Activated naive CD4-positive, alpha-beta T cell treated with anti-CD3 and anti-CD28 coated beads for 36 hours (primary cell): ENCODE results near the gene TRPM1. TPM values are rescaled to one million over a fixed set of nuclear protein-coding genes. Genes with fewer than 3 reads are reported as not detected.
A peak's percentile ranks its signal among the peaks of the same experiment; 100 is the strongest.
"Not testable (repeated sequence)": the region's sequence is repeated elsewhere in the genome, so short reads cannot be mapped to it uniquely, and the experiment has no call there.

Source experiments
- CTCF ChIA-PET: fragments of 350-600 bp; sonication (Branson Sonifier 250); formaldehyde crosslinking; loops from one replicate; lab custom pipeline; 2021; ENCODE audit warnings: antibody characterized with exemption; lab: Charles Lee
- DNase-seq: peaks from one replicate; pipeline ENCODE4 v3.0.0-alpha.2; 2020
- H3K27ac Mint-ChIP-seq: one replicate; pipeline ENCODE4 v1.8.0; 2021; ENCODE audit warnings: mild to moderate bottlenecking, mixed read lengths
- H3K27me3 Mint-ChIP-seq: one replicate; pipeline ENCODE4 v1.8.0; 2021; ENCODE audit warnings: low read depth, mixed read lengths
- H3K36me3 Mint-ChIP-seq: one replicate; pipeline ENCODE4 v1.8.0; 2021; ENCODE audit warnings: low read depth, mixed read lengths
- H3K4me1 Mint-ChIP-seq: one replicate; pipeline ENCODE4 v1.8.0; 2021; ENCODE audit warnings: low read depth, mixed read lengths
- H3K4me3 Mint-ChIP-seq: one replicate; pipeline ENCODE4 v1.8.0; 2021; ENCODE audit warnings: mild to moderate bottlenecking, moderate library complexity, mixed read lengths
- H3K9me3 Mint-ChIP-seq: one replicate; pipeline ENCODE4 v1.8.0; 2021; ENCODE audit warnings: mixed read lengths
- intact Hi-C: fragments of 100-400 bp; cut with micrococcal nuclease; formaldehyde crosslinking; loops from one replicate; pipeline ENCODE4 v1.15.1; 2023
- total RNA-seq, 2 experiments: library from RNA; stranded (reverse); gene quantifications; one replicate each; pipeline ENCODE4 v1.2.3, GENCODE V29; 2021

Gene TRPM1
- total RNA-seq, 2 experiments from 2014 or later: not detected

DNA sequence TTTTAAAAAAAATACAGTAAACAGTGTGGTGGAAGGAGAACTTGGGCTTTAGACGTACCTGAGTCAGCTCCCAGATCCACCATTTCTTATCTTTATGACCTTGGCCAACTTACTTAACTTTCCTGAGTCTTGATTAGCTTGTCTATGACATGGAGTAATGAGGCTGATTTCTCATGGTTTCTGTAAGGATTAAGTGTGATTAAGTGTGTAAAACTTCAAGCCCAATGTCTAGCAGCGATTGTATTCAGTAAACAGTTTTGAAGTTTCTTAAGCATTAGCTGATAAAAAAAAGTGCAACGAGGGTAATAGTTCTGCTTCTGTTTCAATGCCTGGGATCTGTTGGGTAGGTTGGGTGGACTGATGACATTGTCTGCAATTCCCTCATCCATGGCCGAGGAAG lies 10.8 kb downstream of the TRPM1 start:
- H3K4me1 Mint-ChIP-seq: no peaks in the 10 kb centered on the region
- H3K27me3 Mint-ChIP-seq: no peaks in the 10 kb centered on the region
- CTCF ChIA-PET: interaction anchor here (0.6 kb wide), 2 partner anchors 20 to 37 kb away, joined by 3 read pairs; no protein-coding TSS in a partner anchor
- H3K36me3 Mint-ChIP-seq: no peaks in the 10 kb centered on the region
- no peaks in the 10 kb centered on the region for H3K9me3 Mint-ChIP-seq
- no peak overlapping the region for H3K27ac Mint-ChIP-seq
- intact Hi-C loops: no loop called here
- no peak for DNase-seq
- H3K4me3 Mint-ChIP-seq: no peak overlapping the region

DNA sequence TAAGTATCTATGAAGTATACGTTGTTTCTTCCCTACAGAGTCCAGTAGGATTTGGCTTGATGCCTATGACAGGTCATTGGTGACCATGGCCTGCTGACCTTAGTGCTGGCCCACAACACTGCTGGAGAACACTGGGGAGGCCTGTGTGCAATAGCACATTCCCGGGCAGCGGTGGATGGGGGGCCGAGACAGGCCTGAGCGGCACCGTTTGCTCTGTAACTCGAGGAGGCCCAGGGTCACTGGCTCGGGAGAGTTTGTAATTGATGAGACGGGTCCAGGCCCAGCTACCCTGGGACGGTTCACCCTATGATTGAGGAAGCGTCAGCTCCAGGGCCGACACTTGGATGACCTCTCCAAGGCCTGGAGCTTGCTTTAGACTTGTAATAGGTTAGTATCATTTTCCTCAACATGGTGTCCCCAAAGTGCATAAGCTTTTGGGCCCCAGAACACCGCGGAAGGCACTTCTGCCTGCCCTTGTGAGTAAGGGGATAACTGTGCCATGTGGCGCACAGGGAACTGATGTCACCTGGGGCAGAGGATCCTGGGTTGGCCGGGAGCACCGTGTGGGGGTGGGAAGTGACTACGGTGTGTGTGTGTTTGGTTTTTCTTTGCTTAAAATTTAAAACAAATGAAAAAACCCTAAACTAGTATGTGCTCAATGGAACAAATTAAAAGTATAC lies 12.0 kb downstream of the TRPM1 start:
- CTCF ChIA-PET: no interaction called here
- intact Hi-C loops: no loop called here
- H3K27me3 Mint-ChIP-seq: no peaks in the 10 kb centered on the region
- no peak overlapping the region for H3K27ac Mint-ChIP-seq
- no peak overlapping the region for H3K4me3 Mint-ChIP-seq
- H3K9me3 Mint-ChIP-seq: no peaks in the 10 kb centered on the region
- no peaks in the 10 kb centered on the region for H3K36me3 Mint-ChIP-seq
- no peak for DNase-seq
- H3K4me1 Mint-ChIP-seq: no peaks in the 10 kb centered on the region

DNA sequence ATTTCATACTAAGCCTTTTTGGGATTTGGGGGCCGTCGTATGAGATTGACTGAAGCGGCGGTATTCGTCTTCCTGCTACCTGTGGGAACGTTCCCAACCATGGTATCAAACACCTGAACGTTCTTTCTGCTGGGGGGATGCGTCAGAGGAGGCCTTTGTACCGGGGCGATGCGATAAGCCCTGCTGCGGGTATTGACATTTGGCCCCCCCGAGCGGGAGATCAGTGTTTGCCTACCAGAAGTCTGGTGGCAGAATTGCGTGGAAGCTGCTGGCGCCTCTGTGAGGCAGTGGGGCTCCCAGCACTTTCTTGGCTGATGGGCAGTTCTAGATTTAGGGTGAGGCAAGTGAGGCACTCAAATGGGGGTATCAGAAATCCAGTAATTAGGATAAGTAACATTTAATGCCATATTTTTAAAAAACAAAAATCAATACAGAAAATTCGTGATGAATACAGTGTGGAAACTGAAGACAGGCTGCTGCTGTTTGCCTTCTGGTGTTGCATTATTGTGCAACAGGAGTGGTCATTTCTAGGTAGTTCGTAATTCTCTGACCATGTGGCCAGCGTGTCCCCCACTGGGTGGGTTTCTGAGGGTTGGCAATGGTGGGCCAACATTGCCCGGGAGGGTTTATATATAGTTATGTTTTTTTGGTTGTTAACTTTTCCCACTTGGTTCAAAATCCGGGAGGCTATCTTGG lies 12.7 kb downstream of the TRPM1 start:
- intact Hi-C loops: no loop called here
- H3K36me3 Mint-ChIP-seq: no peaks in the 10 kb centered on the region
- CTCF ChIA-PET: no interaction called here

DNA sequence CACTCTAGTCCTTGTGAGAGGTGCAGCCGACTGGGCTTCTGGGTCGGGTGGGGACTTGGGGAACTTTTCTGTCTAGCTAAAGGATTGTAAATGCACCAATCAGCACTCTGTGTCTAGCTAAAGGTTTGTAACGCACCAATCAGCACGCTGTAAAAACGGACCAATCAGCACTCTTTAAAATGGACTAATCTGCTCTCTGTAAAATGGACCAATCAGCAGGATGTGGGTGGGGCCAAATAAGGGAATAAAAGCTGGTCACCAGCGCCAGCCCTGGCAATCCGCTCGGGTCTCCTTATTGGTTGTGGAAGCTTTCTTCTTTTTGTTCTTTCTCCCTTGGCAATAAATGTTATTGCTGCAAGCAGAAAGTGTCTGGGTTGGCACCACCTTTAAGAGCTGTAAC lies 13.5 kb downstream of the TRPM1 start:
- H3K36me3 Mint-ChIP-seq, H3K4me3 Mint-ChIP-seq, CTCF ChIA-PET, DNase-seq, H3K4me1 Mint-ChIP-seq, H3K27ac Mint-ChIP-seq, H3K9me3 Mint-ChIP-seq, H3K27me3 Mint-ChIP-seq, intact Hi-C loops: not testable (repeated sequence)

More for the DNA sequence above, 12.7 kb downstream of the TRPM1 start:
- Mint-ChIP-seq H3K4me1 (no peaks in the 10 kb centered on the region), H3K27ac (no peak overlapping the region), H3K4me3 (no peak overlapping the region), H3K27me3 (no peaks in the 10 kb centered on the region), H3K9me3 (no peaks in the 10 kb centered on the region)
- DNase-seq: no peak

DNA sequence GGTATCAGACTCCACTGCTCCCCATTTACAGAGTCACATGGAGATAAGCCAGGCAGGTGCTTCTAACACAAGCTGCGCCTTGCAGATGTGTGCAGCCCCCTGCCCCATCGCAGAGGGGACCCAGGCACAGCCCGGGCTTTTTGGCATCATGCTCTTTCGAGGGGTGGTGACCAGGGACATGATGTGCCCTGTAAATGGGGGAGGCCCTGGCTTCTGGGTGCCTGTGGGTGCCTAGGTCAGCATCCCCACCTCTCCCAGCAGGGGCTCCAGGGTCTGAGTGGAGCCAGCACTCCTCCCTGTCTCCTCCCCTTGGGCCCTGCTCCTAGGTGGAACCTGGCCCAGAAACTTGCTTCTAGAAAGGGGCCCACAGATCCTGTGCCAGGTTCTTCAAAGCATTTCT lies 15.2 kb downstream of the TRPM1 start:
- Mint-ChIP-seq H3K9me3 (no peaks in the 10 kb centered on the region), H3K27ac (no peak overlapping the region), H3K36me3 (no peaks in the 10 kb centered on the region), H3K4me3 (no peak overlapping the region), H3K4me1 (no peaks in the 10 kb centered on the region), H3K27me3 (peaks cover 2% of the 10 kb centered on the region)
- intact Hi-C loops: no loop called here
- DNase-seq: no peak
- CTCF ChIA-PET: no interaction called here

DNA sequence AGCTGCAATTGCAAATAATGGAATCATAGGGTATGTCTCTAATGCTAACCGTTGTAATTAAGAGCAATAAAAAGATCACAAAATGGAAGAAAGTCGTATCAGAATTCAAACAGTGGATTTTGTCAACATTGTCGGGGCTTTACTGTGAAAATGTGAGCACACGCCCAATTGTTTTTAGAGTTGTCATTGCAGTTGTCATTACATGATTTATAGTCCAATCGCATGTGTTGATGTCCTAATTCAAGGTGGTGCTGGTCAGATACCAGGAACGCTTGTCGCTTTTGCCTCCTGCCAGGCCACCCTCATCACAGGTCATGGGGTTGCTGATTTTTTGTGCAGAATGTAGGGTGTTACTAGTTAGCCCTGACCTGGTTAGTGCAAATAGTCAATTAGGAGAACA lies 16.2 kb downstream of the TRPM1 start:
- no peak for DNase-seq
- Mint-ChIP-seq H3K27me3 (peaks cover 2% of the 10 kb centered on the region), H3K9me3 (no peaks in the 10 kb centered on the region), H3K4me1 (no peaks in the 10 kb centered on the region), H3K36me3 (no peaks in the 10 kb centered on the region), H3K27ac (no peak overlapping the region), H3K4me3 (no peak overlapping the region)
- intact Hi-C loops: no loop called here
- CTCF ChIA-PET: no interaction called here

DNA sequence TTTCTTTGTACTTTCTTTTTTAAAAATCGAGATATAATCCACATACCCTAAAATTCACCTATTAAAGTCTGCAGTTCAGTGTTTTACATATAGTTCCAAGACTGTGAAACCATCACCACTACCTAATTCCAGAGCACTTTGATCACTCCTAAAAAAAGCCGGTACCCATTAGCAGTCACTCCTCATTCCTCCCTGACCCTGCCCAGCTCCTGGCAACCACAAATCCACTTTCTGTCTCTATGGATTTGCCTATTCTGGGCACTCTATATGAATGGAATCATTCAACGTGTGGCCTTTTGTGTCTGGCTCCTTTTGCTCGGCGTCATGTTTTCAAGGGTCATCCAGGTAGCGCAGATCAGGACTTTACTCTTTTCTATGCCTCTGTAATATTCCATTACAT lies 17.3 kb downstream of the TRPM1 start:
- no peak for DNase-seq

DNA sequence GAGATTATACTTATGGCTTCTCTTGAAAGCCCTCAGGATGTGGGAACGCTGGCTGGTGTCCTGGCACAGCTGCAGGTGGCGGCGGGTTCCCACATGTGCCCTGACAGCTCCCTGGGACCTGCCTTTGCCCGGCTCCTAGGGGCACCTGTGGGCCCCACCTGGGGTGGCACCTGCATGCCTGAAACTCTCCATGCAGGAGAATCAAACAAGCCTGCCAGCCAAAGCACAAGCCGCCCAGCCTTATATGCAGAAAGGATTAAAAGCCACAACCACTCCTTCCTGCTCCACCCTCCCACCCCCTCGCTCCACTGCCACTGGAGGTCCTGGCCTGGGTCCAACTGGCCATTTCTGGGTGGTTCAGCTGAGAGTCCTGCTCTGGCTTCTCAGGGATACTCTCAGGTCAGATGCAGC lies 18.1 kb downstream of the TRPM1 start:
- no peak for DNase-seq
- intact Hi-C loops: loop anchor here (5.0 kb wide), 1 partner anchor 44 kb away; no protein-coding TSS in a partner anchor
- H3K36me3 Mint-ChIP-seq: no peaks in the 10 kb centered on the region
- peaks cover 5% of the 10 kb centered on the region for H3K27me3 Mint-ChIP-seq
- CTCF ChIA-PET: interaction anchor here (0.6 kb wide), 1 partner anchor 171 kb away, joined by 4 read pairs; no protein-coding TSS in a partner anchor
- H3K4me1 Mint-ChIP-seq: no peaks in the 10 kb centered on the region
- no peak overlapping the region for H3K27ac Mint-ChIP-seq
- H3K4me3 Mint-ChIP-seq: no peak overlapping the region
- H3K9me3 Mint-ChIP-seq: no peaks in the 10 kb centered on the region

More for the DNA sequence above, 17.3 kb downstream of the TRPM1 start:
- peaks cover 5% of the 10 kb centered on the region for H3K27me3 Mint-ChIP-seq
- intact Hi-C loops: loop anchor here (5.0 kb wide), 1 partner anchor 43 kb away; no protein-coding TSS in a partner anchor
- no peaks in the 10 kb centered on the region for H3K9me3 Mint-ChIP-seq
- CTCF ChIA-PET: interaction anchor here (0.6 kb wide), 1 partner anchor 170 kb away, joined by 4 read pairs; no protein-coding TSS in a partner anchor
- H3K27ac Mint-ChIP-seq: no peak overlapping the region
- no peaks in the 10 kb centered on the region for H3K4me1 Mint-ChIP-seq
- H3K4me3 Mint-ChIP-seq: no peak overlapping the region
- no peaks in the 10 kb centered on the region for H3K36me3 Mint-ChIP-seq

DNA sequence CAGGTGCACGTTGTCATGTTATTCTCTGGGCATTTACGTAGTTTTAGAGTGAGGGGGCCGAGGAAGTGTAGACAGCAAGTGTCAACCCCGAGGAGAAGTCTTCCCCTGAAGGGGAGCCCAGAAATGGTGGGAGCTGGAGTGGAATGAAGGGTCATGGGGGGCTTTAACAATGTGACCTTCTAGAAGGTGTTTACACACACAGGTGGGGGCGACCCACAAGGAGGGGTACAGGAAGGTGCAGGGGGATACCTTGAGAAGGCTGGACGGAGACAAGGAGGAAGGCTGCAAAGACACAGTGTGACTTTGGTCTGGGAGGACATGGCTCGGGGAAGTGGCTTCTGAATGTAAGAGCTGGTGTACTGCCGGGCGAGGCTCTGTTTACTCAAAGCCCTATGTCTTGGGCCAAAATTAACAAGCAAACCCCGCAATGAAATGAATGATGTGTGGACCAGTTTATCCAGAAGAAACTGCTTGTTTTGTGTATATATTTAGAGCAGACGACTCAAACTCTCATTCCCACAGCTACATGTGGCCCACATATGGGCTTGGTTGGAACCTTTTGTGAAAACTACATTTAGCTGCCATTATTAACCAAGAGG lies 18.7 kb downstream of the TRPM1 start:
- H3K27me3 Mint-ChIP-seq: peaks cover 6% of the 10 kb centered on the region
- H3K4me1 Mint-ChIP-seq: no peaks in the 10 kb centered on the region
- H3K4me3 Mint-ChIP-seq: no peak overlapping the region
- no peak for DNase-seq
- CTCF ChIA-PET: no interaction called here
- intact Hi-C loops: loop anchor here (5.0 kb wide), 1 partner anchor 44 kb away; no protein-coding TSS in a partner anchor
- no peaks in the 10 kb centered on the region for H3K9me3 Mint-ChIP-seq
- no peaks in the 10 kb centered on the region for H3K36me3 Mint-ChIP-seq
- no peak overlapping the region for H3K27ac Mint-ChIP-seq

DNA sequence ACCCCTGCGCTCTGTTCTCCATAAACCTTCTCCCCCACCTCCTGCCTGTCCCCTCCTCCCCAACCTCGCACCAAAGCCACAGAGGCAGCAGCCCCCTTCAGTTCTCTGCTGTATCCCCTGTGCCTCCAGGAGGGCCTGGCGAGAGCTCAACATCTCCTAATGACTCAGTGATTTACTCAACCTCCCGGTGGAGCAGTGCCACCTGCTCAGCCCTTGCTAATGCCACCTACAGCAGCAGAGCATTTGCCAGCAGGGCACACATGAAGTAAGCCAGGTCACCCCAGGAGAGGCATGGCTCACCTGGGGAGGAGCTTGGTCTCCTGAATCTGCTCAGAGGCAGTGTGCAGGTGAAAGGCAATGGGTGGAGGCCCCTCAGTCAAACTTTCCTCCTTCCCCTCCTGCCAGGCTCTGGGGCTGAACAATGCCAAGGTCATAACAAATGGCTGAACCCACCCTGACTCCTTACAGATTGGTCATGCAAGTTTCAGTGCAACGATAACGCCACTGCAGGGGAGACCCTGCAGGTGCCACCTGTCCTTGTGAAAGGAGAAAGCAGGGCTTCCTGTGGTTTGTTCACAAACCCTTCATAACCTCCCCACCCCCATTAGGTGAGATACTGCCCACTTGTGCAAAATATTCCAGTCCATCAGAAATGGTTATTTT lies 19.8 kb downstream of the TRPM1 start:
- H3K36me3 Mint-ChIP-seq: no peaks in the 10 kb centered on the region
- CTCF ChIA-PET: no interaction called here
- H3K27ac Mint-ChIP-seq: no peak overlapping the region
- no peak for DNase-seq
- intact Hi-C loops: loop anchor here (5.0 kb wide), 1 partner anchor 46 kb away; no protein-coding TSS in a partner anchor
- no peak overlapping the region for H3K4me3 Mint-ChIP-seq
- no peaks in the 10 kb centered on the region for H3K9me3 Mint-ChIP-seq
- H3K27me3 Mint-ChIP-seq: peaks cover 8% of the 10 kb centered on the region
- H3K4me1 Mint-ChIP-seq: peaks cover 2% of the 10 kb centered on the region

DNA sequence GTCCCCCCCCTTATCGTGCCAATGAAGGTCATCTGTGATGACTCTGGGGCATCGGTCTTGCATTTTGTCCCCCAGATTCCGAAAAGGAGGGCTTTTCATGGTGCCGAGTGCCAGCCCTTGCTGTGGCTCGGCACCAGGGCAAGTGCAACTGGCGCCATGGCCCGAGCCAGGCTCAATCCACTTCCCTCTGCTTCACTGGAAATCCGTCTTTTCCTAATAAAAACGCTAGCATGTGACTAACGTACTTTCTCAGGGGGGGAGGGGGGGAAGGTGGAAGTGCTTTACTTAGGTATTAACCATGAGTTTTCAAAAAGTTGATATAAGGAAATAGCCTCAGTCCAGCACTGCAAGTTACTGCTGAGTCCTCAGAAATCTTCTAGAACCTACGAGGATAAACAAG lies 20.5 kb downstream of the TRPM1 start:
- H3K4me3 Mint-ChIP-seq: no peak overlapping the region
- CTCF ChIA-PET: no interaction called here
- DNase-seq: no peak
- intact Hi-C loops: loop anchor here (5.0 kb wide), 1 partner anchor 46 kb away; no protein-coding TSS in a partner anchor
- peaks cover 2% of the 10 kb centered on the region for H3K4me1 Mint-ChIP-seq
- no peaks in the 10 kb centered on the region for H3K36me3 Mint-ChIP-seq
- peaks cover 8% of the 10 kb centered on the region for H3K27me3 Mint-ChIP-seq
- H3K9me3 Mint-ChIP-seq: no peaks in the 10 kb centered on the region
- H3K27ac Mint-ChIP-seq: no peak overlapping the region

DNA sequence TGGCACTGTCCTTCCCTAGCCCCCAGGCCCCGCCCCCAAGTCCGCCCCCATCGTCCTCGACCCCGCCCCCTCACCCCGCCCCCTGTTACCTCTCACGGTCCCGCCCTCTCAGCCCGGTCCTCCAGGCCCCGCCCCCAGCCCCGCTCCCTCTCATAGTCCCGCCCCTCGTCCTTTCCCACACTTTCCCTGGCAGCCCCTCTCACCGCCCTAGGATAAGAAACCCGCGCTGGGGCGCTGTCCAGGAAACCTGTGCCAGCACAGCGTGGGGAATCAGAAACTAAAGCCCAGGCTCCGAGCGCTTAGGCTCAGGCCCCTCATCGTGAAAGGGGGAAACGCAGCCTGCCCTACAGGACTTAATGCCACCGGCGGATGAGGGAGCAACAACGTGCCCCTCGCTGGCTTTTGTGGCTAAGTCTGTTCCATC lies 20.9 kb downstream of the TRPM1 start:
- CTCF ChIA-PET: no interaction called here
- Mint-ChIP-seq H3K4me1 (peaks cover 2% of the 10 kb centered on the region), H3K36me3 (no peaks in the 10 kb centered on the region), H3K9me3 (no peaks in the 10 kb centered on the region), H3K4me3 (no peak overlapping the region), H3K27me3 (peaks cover 11% of the 10 kb centered on the region), H3K27ac (no peak overlapping the region)
- DNase-seq: peak; percentile 29
- intact Hi-C loops: loop anchor here (5.0 kb wide), 1 partner anchor 47 kb away; no protein-coding TSS in a partner anchor
